Activated CD4-positive, alpha-beta memory T cell treated with anti-CD3 and anti-CD28 coated beads, Interleukin-2, amount 10 ng/mL, durations not matched to agents 7 days and 5 days (primary cell): ENCODE data around the gene HTRA1. TPM values are rescaled to one million over a fixed set of nuclear protein-coding genes. Genes with fewer than 3 reads are reported as not detected.

Experiments used
- CTCF ChIA-PET: fragments of 350-600 bp; sonication (Branson Sonifier 250); formaldehyde crosslinking; loops from one replicate; lab custom pipeline; 2021; ENCODE audit warnings: antibody characterized with exemption, inconsistent platforms; lab: Charles Lee
- POLR2A ChIA-PET: fragments of 350-600 bp; sonication (Branson Sonifier 250); formaldehyde crosslinking; loops from one replicate; lab custom pipeline; 2021; ENCODE audit warnings: antibody characterized with exemption; lab: Charles Lee
- DNase-seq: peaks from one replicate; pipeline ENCODE4 v3.0.0-alpha.2; 2020
- H3K27ac Mint-ChIP-seq: one replicate; pipeline ENCODE4 v1.8.0; 2021; ENCODE audit warnings: mild to moderate bottlenecking, mixed read lengths
- H3K27me3 Mint-ChIP-seq: one replicate; pipeline ENCODE4 v1.8.0; 2021; ENCODE audit warnings: mixed read lengths
- H3K36me3 Mint-ChIP-seq: one replicate; pipeline ENCODE4 v1.8.0; 2021; ENCODE audit warnings: low read depth, mixed read lengths
- H3K4me1 Mint-ChIP-seq: one replicate; pipeline ENCODE4 v1.8.0; 2021; ENCODE audit warnings: mixed read lengths
- H3K4me3 Mint-ChIP-seq: one replicate; pipeline ENCODE4 v1.8.0; 2021; ENCODE audit warnings: mild to moderate bottlenecking, mixed read lengths
- H3K9me3 Mint-ChIP-seq: one replicate; pipeline ENCODE4 v1.8.0; 2021; ENCODE audit warnings: mixed read lengths
- total RNA-seq, 2 experiments: library from RNA; stranded (reverse); gene quantifications; one replicate each; pipeline ENCODE4 v1.2.3, GENCODE V29; 2021

Gene HTRA1
- total RNA-seq, 2 experiments from 2014 or later, result not detected

DNA sequence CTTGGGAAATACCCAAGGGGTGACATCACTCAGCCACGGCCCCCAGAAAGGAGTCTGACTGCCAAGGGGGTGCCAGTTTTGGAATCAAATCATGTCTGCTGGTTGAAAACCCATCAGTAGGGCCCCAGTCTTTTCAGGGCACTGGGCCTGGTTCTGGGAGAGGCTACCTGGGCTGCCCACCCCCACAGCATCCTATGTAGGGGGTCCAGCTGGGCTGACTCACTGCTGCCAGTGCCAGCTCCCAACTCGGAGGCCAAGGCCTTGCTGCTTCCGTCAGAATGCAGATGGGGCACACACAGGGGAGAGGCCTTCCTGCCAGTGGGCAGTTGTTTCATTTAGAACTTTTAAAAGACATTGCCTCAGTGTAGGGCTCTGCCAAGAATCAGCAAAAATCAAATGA lies 59.7 kb downstream of the HTRA1 start:
- Mint-ChIP-seq H3K27ac (no peak overlapping the region), H3K36me3 (no peaks in the 10 kb centered on the region), H3K4me3 (no peak overlapping the region), H3K27me3 (peaks cover 12% of the 10 kb centered on the region), H3K9me3 (no peaks in the 10 kb centered on the region), H3K4me1 (peaks cover 12% of the 10 kb centered on the region)
- POLR2A ChIA-PET, result no interaction called here
- no peak for DNase-seq
- CTCF ChIA-PET, result interaction anchor here (2.2 kb wide), 1 partner anchor 45 kb away, joined by 12 read pairs; no protein-coding TSS in a partner anchor

GRCh38 chr10:122524811-122525210 lies 63.5 kb downstream of the HTRA1 start:
- Mint-ChIP-seq H3K27ac (no peak overlapping the region), H3K36me3 (no peaks in the 10 kb centered on the region), H3K4me1 (no peaks in the 10 kb centered on the region), H3K27me3 (peaks cover 11% of the 10 kb centered on the region), H3K9me3 (no peaks in the 10 kb centered on the region), H3K4me3 (no peak overlapping the region)
- POLR2A ChIA-PET, result no interaction called here
- CTCF ChIA-PET, result interaction anchor here (4.0 kb wide), 1 partner anchor 41 kb away, joined by 18 read pairs; no protein-coding TSS in a partner anchor
- DNase-seq, result no peak

GRCh38 chr10:122525788-122526187 lies 64.4 kb downstream of the HTRA1 start:
- CTCF ChIA-PET, result interaction anchor here (4.0 kb wide), 1 partner anchor 40 kb away, joined by 18 read pairs; no protein-coding TSS in a partner anchor
- Mint-ChIP-seq H3K4me1 (peaks cover 7% of the 10 kb centered on the region), H3K9me3 (no peaks in the 10 kb centered on the region), H3K27me3 (peaks cover 15% of the 10 kb centered on the region), H3K36me3 (no peaks in the 10 kb centered on the region), H3K27ac (no peak overlapping the region), H3K4me3 (no peak overlapping the region)
- POLR2A ChIA-PET, result no interaction called here
- DNase-seq, result peak; percentile 22

DNA sequence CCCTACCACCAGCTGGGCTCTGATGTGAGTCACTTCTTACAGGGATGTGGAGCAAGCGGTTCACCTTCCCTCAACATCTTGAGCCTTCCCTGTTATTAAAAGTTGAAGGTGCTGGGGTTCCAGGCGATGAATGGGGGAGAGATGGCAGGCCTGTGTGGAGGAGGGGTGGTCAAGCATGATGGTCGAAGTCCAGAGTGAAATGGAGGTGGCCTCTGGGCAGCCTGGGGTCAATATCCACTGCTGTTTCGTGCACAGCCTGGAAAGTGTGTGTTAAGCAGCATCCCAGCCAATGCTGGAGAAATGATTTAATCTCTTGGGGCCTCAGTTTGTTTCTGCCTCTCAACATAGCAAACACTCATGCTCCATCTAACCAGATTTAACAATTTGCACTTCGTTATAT lies 65.5 kb downstream of the HTRA1 start:
- H3K36me3 Mint-ChIP-seq, result no peaks in the 10 kb centered on the region
- H3K4me3 Mint-ChIP-seq, result no peak overlapping the region
- CTCF ChIA-PET, result no interaction called here
- H3K27ac Mint-ChIP-seq, result no peak overlapping the region
- no peaks in the 10 kb centered on the region for H3K9me3 Mint-ChIP-seq
- H3K27me3 Mint-ChIP-seq, result peaks cover 26% of the 10 kb centered on the region
- no peak for DNase-seq
- peaks cover 7% of the 10 kb centered on the region for H3K4me1 Mint-ChIP-seq
- POLR2A ChIA-PET, result no interaction called here

GRCh38 chr10:122530177-122530576 lies 68.8 kb downstream of the HTRA1 start:
- no peaks in the 10 kb centered on the region for H3K9me3 Mint-ChIP-seq
- ChIA-PET POLR2A (no interaction called here), CTCF (interaction anchor here (1.3 to 2.2 kb wide), 2 partner anchors 15 to 36 kb away, joined by 3 to 8 read pairs; no protein-coding TSS in a partner anchor)
- H3K27me3 Mint-ChIP-seq, result peaks cover 22% of the 10 kb centered on the region
- peaks cover 7% of the 10 kb centered on the region for H3K4me1 Mint-ChIP-seq
- H3K27ac Mint-ChIP-seq, result no peak overlapping the region
- no peak for DNase-seq
- no peaks in the 10 kb centered on the region for H3K36me3 Mint-ChIP-seq
- H3K4me3 Mint-ChIP-seq, result no peak overlapping the region

- H3K27me3 Mint-ChIP-seq, result peaks cover 27% of the 10 kb centered on the region
- CTCF ChIA-PET, result interaction anchor here (1.3 to 2.2 kb wide), 2 partner anchors 16 to 35 kb away, joined by 3 to 8 read pairs; no protein-coding TSS in a partner anchor
Observed at GRCh38 chr10:122531261-122531660, 69.9 kb downstream of the HTRA1 start.

GRCh38 chr10:122531939-122532338 lies 70.6 kb downstream of the HTRA1 start:
- DNase-seq, result no peak
- POLR2A ChIA-PET, result no interaction called here
- Mint-ChIP-seq H3K27me3 (peaks cover 30% of the 10 kb centered on the region), H3K27ac (no peak overlapping the region), H3K4me1 (peaks cover 9% of the 10 kb centered on the region), H3K9me3 (no peaks in the 10 kb centered on the region), H3K4me3 (no peak overlapping the region), H3K36me3 (peaks cover 3% of the 10 kb centered on the region)
- CTCF ChIA-PET, result interaction anchor here (2.2 kb wide), 1 partner anchor 34 kb away, joined by 8 read pairs; no protein-coding TSS in a partner anchor

More at GRCh38 chr10:122531261-122531660, 69.9 kb downstream of the HTRA1 start:
- no peak for DNase-seq
- Mint-ChIP-seq H3K9me3 (no peaks in the 10 kb centered on the region), H3K4me3 (no peak overlapping the region), H3K4me1 (peaks cover 7% of the 10 kb centered on the region), H3K36me3 (peaks cover 3% of the 10 kb centered on the region), H3K27ac (no peak overlapping the region)
- POLR2A ChIA-PET, result interaction anchor here (0.5 kb wide), 1 partner anchor 10 kb away, joined by 3 read pairs; no protein-coding TSS in a partner anchor

GRCh38 chr10:122532601-122533296 lies 71.4 kb downstream of the HTRA1 start:
- Mint-ChIP-seq H3K9me3 (no peaks in the 10 kb centered on the region), H3K4me1 (peaks cover 16% of the 10 kb centered on the region), H3K4me3 (no peak overlapping the region), H3K27ac (no peak overlapping the region), H3K36me3 (peaks cover 3% of the 10 kb centered on the region), H3K27me3 (peaks cover 30% of the 10 kb centered on the region)
- no peak for DNase-seq
- CTCF ChIA-PET, result no interaction called here
- POLR2A ChIA-PET, result no interaction called here

DNA sequence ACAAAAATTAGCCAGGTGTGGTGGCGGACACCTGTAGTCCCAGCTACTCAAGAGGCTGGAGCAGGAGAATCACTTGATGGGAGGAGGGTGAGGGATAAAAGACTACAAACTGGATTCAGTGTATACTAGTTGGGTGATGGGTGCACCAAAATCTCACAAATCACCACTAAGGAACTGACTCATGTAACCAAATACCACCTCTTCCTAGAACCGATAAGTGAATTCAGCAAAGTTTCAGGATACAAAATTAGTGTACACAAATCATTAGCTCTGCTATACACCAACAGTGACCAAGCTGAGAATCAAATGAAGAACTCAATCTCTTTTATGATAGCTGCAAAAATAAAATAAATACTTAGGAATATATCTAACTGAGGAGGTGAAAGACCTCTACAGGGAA lies 76.2 kb downstream of the HTRA1 start:
- peaks cover 40% of the 10 kb centered on the region for H3K4me1 Mint-ChIP-seq
- peaks cover 3% of the 10 kb centered on the region for H3K36me3 Mint-ChIP-seq
- no peak overlapping the region for H3K4me3 Mint-ChIP-seq
- DNase-seq, result no peak
- POLR2A ChIA-PET, result interaction anchor here (1.3 to 1.4 kb wide), 2 partner anchors 13 to 19 kb away, joined by 3 read pairs; no protein-coding TSS in a partner anchor
- H3K9me3 Mint-ChIP-seq, result no peaks in the 10 kb centered on the region
- CTCF ChIA-PET, result interaction anchor here (1.1 kb wide), 1 partner anchor 15 kb away, joined by 3 read pairs; no protein-coding TSS in a partner anchor
- peaks cover 15% of the 10 kb centered on the region for H3K27me3 Mint-ChIP-seq
- no peak overlapping the region for H3K27ac Mint-ChIP-seq

- POLR2A ChIA-PET, result interaction anchor here (0.7 kb wide), 1 partner anchor 10 kb away, joined by 3 read pairs; no protein-coding TSS in a partner anchor
Observed at GRCh38 chr10:122541541-122542002, 80.2 kb downstream of the HTRA1 start.

DNA sequence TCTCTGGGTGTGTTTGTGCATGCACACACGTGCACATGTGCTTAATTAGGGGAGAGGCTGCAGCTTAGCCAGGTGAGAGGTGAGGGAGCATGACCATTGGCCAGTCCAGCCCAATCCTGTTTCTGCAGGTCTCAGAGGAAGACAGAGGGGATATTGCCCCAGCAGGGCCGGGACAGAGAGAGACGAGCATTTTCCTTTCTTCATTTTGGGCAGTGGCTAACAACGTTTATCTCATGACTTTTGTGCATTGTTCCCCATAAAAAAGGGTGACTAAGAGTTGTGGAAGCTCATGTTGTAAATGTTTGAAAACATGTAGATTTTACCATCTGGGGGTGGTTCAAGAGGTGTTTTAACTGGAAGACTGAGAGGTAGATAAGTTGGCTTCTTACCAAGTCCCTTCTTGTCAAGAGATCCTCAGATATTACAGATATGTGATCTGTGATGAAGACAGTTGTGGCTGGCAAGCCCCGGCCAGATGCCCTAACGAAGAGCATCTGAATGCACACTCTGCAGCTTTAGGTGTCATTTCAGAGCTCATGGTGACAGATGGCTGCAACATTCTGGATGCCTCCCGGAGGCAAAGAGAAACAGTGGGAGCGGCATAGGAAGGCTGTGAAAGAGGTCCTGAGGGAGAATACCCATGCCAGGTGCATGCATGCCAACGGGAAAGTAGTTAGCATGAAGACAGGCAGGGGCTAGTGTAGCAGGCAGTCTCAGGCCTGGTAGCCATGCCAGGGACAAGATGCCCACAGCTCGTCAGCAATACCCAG lies 82.5 kb downstream of the HTRA1 start:
- Mint-ChIP-seq H3K27me3 (peaks cover 19% of the 10 kb centered on the region), H3K4me3 (no peak overlapping the region), H3K27ac (no peak overlapping the region), H3K4me1 (peaks cover 30% of the 10 kb centered on the region), H3K36me3 (no peaks in the 10 kb centered on the region), H3K9me3 (no peaks in the 10 kb centered on the region)
- no peak for DNase-seq
- CTCF ChIA-PET, result interaction anchor here (2.4 kb wide), 1 partner anchor 22 kb away, joined by 6 read pairs; no protein-coding TSS in a partner anchor
- POLR2A ChIA-PET, result no interaction called here

More at GRCh38 chr10:122541541-122542002, 80.2 kb downstream of the HTRA1 start:
- CTCF ChIA-PET, result interaction anchor here (0.7 to 3.7 kb wide), 2 partner anchors 24 to 25 kb away, joined by 3 to 15 read pairs; no protein-coding TSS in a partner anchor
- Mint-ChIP-seq H3K4me1 (peaks cover 43% of the 10 kb centered on the region), H3K36me3 (no peaks in the 10 kb centered on the region), H3K27ac (no peak overlapping the region), H3K27me3 (peaks cover 20% of the 10 kb centered on the region), H3K4me3 (no peak overlapping the region), H3K9me3 (no peaks in the 10 kb centered on the region)
- DNase-seq, result no peak

DNA sequence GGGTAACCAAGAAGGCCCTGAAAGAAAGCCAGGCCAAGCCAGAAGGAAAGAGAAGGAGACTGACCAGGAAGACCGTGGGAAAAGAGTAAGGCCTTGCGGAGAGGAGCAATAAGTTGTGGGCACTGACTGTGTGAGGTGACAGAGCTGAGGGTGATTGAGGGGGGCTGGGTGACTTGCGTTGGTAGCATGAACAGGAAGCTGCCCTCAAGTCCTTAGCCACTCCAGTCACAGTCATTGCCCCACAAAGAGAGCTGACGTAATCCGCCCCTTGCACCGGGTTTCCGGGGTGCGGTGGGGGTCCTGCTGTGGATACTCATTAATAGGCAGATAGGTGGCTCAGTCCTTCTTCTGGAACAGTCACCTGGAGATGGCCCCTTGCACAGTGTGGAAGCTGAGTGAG lies 83.1 kb downstream of the HTRA1 start:
- no peak overlapping the region for H3K4me3 Mint-ChIP-seq
- H3K9me3 Mint-ChIP-seq, result no peaks in the 10 kb centered on the region
- ChIA-PET CTCF (interaction anchor here (2.4 kb wide), 1 partner anchor 21 kb away, joined by 6 read pairs; no protein-coding TSS in a partner anchor), POLR2A (no interaction called here)
- no peaks in the 10 kb centered on the region for H3K36me3 Mint-ChIP-seq
- peaks cover 16% of the 10 kb centered on the region for H3K27me3 Mint-ChIP-seq
- no peak overlapping the region for H3K27ac Mint-ChIP-seq
- no peak for DNase-seq
- H3K4me1 Mint-ChIP-seq, result peaks cover 26% of the 10 kb centered on the region
